Panc1 (cell line): ENCODE measurements around the gene AP5M1.

ENCODE experiments used
- SIN3A ChIP-seq: IDR thresholded peaks from 2 replicates; pipeline ENCODE4 v1.6.1; 2012; ENCODE audit warnings: low read depth, mild to moderate bottlenecking, low read length, moderate library complexity, borderline replicate concordance; ENCODE audit not compliant: insufficient read depth
- TCF7L2 ChIP-seq: IDR thresholded peaks from 2 replicates; pipeline ENCODE4 v1.6.1; 2011; ENCODE audit warnings: mild to moderate bottlenecking, low read depth, low read length, inconsistent platforms
- TF ChIP-seq, protein P1 (sequence below): fragments of 450-650 bp; IDR thresholded peaks from 2 replicates; pipeline ENCODE4 v1.5.1; 2017; ENCODE audit warnings: mild to moderate bottlenecking
- TF ChIP-seq, protein P2 (sequence below), 2 experiments: IDR thresholded peaks; 2 replicates each; pipeline ENCODE4 v1.6.1; 2011 to 2012; ENCODE audit warnings: low read depth in 2 of 2, control low read depth in 1 of 2, low read length in 1 of 2, mild to moderate bottlenecking in 1 of 2, moderate library complexity in 1 of 2; ENCODE audit not compliant: insufficient read depth in 1 of 2

DNA sequence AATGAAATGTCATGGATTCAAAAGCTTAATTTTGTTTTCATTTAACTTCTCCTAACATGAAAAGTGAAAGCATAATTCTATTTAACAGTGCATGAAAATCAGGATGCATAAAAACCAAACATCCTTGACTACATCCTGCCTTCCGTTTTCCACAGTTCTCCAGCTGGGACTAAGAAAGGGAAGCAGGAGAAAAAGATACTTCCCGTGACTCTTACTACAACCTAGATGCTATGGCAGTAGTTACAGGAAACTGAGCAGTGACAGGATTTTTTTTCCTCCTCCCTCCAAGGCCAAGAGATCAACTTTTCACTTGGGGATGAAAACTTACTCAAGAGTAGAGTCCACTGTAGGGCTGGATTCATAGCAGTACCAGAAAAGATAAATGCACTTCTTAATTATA lies 2.7 kb upstream of the AP5M1 start:
- no peak for TF ChIP-seq SIN3A
- TF ChIP-seq TCF7L2: no peak
- TF ChIP-seq, protein P1, sequence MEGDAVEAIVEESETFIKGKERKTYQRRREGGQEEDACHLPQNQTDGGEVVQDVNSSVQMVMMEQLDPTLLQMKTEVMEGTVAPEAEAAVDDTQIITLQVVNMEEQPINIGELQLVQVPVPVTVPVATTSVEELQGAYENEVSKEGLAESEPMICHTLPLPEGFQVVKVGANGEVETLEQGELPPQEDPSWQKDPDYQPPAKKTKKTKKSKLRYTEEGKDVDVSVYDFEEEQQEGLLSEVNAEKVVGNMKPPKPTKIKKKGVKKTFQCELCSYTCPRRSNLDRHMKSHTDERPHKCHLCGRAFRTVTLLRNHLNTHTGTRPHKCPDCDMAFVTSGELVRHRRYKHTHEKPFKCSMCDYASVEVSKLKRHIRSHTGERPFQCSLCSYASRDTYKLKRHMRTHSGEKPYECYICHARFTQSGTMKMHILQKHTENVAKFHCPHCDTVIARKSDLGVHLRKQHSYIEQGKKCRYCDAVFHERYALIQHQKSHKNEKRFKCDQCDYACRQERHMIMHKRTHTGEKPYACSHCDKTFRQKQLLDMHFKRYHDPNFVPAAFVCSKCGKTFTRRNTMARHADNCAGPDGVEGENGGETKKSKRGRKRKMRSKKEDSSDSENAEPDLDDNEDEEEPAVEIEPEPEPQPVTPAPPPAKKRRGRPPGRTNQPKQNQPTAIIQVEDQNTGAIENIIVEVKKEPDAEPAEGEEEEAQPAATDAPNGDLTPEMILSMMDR: no peak
- TF ChIP-seq, protein P2, sequence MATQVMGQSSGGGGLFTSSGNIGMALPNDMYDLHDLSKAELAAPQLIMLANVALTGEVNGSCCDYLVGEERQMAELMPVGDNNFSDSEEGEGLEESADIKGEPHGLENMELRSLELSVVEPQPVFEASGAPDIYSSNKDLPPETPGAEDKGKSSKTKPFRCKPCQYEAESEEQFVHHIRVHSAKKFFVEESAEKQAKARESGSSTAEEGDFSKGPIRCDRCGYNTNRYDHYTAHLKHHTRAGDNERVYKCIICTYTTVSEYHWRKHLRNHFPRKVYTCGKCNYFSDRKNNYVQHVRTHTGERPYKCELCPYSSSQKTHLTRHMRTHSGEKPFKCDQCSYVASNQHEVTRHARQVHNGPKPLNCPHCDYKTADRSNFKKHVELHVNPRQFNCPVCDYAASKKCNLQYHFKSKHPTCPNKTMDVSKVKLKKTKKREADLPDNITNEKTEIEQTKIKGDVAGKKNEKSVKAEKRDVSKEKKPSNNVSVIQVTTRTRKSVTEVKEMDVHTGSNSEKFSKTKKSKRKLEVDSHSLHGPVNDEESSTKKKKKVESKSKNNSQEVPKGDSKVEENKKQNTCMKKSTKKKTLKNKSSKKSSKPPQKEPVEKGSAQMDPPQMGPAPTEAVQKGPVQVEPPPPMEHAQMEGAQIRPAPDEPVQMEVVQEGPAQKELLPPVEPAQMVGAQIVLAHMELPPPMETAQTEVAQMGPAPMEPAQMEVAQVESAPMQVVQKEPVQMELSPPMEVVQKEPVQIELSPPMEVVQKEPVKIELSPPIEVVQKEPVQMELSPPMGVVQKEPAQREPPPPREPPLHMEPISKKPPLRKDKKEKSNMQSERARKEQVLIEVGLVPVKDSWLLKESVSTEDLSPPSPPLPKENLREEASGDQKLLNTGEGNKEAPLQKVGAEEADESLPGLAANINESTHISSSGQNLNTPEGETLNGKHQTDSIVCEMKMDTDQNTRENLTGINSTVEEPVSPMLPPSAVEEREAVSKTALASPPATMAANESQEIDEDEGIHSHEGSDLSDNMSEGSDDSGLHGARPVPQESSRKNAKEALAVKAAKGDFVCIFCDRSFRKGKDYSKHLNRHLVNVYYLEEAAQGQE (IDR thresholded peaks at IDR 0.05; ENCODE audit: insufficient read depth in 1 of 2, low read depth in 2 of 2, low read length in 1 of 2): no peak
